ENCODE results near the gene B3GAT1.

GRCh38 chr11:134358856-134359490, 53.1 kb downstream of the B3GAT1 start:
- TF ChIP-seq CTCF (IDR thresholded peaks at IDR 0.05; ENCODE audit: low read depth, low read length, poor library complexity, severe bottlenecking) (no peak), EZH2phosphoT487 (IDR thresholded peaks at IDR 0.05; ENCODE audit: borderline replicate concordance, low read length) (no peak)

Measured in DOHH2 (cell line).